HepG2 (cell line): ENCODE measurements around the gene PCYT2. TPM values are rescaled to one million over a fixed set of nuclear protein-coding genes. Genes with fewer than 3 reads are reported as not detected.

ENCODE experiments used
- HMGXB3 ChIP-seq: sonication (generic); formaldehyde crosslinking; IDR thresholded peaks from 2 replicates; pipeline ENCODE4 v1.4.0; 2020; ENCODE audit warnings: missing genetic modification reagents, borderline replicate concordance
- PLSCR1 ChIP-seq: sonication (generic); formaldehyde crosslinking; IDR thresholded peaks from 2 replicates; pipeline ENCODE4 v1.5.0; 2020; ENCODE audit warnings: missing genetic modification reagents, mild to moderate bottlenecking, borderline replicate concordance
- ZBTB49 ChIP-seq: sonication (generic); formaldehyde crosslinking; IDR thresholded peaks from 2 replicates; pipeline ENCODE4 v1.4.0; 2020; ENCODE audit warnings: missing genetic modification reagents, borderline replicate concordance
- ZNF264 ChIP-seq: sonication (generic); formaldehyde crosslinking; IDR thresholded peaks from 2 replicates; pipeline ENCODE4 v1.4.0; 2020; ENCODE audit warnings: missing genetic modification reagents
- ZNF30 ChIP-seq: sonication (generic); formaldehyde crosslinking; IDR thresholded peaks from 2 replicates; pipeline ENCODE4 v1.5.0; 2020; ENCODE audit warnings: mild to moderate bottlenecking, missing genetic modification reagents
- ZNF550 ChIP-seq: sonication (generic); formaldehyde crosslinking; IDR thresholded peaks from 2 replicates; pipeline ENCODE4 v1.4.0; 2020; ENCODE audit warnings: mild to moderate bottlenecking, missing genetic modification reagents, borderline replicate concordance
- polyA plus RNA-seq, 8 experiments: library from polyadenylated mRNA; depleted of rRNA in 3 of 8; stranded (reverse) in 7 of 8; unstranded in 1 of 8; fragments of >200 nt; fragmentation: Illumina TruSeq in 4 of 8; extraction: Trizol in 4 of 8; gene quantifications; 2 replicates each; pipeline versions ENCODE4 v1.2.1 to v1.2.3, GENCODE V29; 2011 to 2016; ENCODE audit warnings: low read depth in 4 of 8, missing spikeins in 1 of 8, mixed read lengths in 1 of 8; ENCODE audit not compliant: insufficient read depth in 1 of 8
- total RNA-seq, 5 experiments: library from RNA; depleted of rRNA; stranded (reverse); fragments of >200 nt; fragmentation: Illumina TruSeq; extraction: Trizol; gene quantifications; 2 replicates each; pipeline ENCODE4 v1.2.3, GENCODE V29; 2016; ENCODE audit warnings: low read depth in 1 of 5
- TF ChIP-seq, protein P1 (sequence below): sonication (generic); formaldehyde crosslinking; IDR thresholded peaks from 2 replicates; pipeline ENCODE4 v1.5.0; 2020; ENCODE audit warnings: mild to moderate bottlenecking, missing genetic modification reagents, moderate library complexity
- TF ChIP-seq, protein P2 (sequence below): sonication (generic); formaldehyde crosslinking; IDR thresholded peaks from one replicate; pipeline ENCODE4 v1.5.1; 2020; ENCODE audit warnings: mild to moderate bottlenecking, missing genetic modification reagents; ENCODE audit errors: not compliant biosample characterization

PCYT2 gene
- total and polyA plus RNA-seq, 2 of the 13 experiments (the other 11 are each of a cell fraction or from before 2014, with no cell fraction given), result 147 to 297 TPM

- TF ChIP-seq, protein P1, sequence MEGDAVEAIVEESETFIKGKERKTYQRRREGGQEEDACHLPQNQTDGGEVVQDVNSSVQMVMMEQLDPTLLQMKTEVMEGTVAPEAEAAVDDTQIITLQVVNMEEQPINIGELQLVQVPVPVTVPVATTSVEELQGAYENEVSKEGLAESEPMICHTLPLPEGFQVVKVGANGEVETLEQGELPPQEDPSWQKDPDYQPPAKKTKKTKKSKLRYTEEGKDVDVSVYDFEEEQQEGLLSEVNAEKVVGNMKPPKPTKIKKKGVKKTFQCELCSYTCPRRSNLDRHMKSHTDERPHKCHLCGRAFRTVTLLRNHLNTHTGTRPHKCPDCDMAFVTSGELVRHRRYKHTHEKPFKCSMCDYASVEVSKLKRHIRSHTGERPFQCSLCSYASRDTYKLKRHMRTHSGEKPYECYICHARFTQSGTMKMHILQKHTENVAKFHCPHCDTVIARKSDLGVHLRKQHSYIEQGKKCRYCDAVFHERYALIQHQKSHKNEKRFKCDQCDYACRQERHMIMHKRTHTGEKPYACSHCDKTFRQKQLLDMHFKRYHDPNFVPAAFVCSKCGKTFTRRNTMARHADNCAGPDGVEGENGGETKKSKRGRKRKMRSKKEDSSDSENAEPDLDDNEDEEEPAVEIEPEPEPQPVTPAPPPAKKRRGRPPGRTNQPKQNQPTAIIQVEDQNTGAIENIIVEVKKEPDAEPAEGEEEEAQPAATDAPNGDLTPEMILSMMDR (CRISPR knock-in tag), result peak; percentile 88
- TF ChIP-seq ZNF264 (peak; percentile 46; the same call in 1 of the 2 replicates), ZNF550 (no peak), PLSCR1 (CRISPR knock-in tag) (no peak), ZNF30 (CRISPR knock-in tag) (no peak), ZBTB49 (CRISPR knock-in tag) (no peak), HMGXB3 (CRISPR knock-in tag) (no peak)
- TF ChIP-seq, protein P2, sequence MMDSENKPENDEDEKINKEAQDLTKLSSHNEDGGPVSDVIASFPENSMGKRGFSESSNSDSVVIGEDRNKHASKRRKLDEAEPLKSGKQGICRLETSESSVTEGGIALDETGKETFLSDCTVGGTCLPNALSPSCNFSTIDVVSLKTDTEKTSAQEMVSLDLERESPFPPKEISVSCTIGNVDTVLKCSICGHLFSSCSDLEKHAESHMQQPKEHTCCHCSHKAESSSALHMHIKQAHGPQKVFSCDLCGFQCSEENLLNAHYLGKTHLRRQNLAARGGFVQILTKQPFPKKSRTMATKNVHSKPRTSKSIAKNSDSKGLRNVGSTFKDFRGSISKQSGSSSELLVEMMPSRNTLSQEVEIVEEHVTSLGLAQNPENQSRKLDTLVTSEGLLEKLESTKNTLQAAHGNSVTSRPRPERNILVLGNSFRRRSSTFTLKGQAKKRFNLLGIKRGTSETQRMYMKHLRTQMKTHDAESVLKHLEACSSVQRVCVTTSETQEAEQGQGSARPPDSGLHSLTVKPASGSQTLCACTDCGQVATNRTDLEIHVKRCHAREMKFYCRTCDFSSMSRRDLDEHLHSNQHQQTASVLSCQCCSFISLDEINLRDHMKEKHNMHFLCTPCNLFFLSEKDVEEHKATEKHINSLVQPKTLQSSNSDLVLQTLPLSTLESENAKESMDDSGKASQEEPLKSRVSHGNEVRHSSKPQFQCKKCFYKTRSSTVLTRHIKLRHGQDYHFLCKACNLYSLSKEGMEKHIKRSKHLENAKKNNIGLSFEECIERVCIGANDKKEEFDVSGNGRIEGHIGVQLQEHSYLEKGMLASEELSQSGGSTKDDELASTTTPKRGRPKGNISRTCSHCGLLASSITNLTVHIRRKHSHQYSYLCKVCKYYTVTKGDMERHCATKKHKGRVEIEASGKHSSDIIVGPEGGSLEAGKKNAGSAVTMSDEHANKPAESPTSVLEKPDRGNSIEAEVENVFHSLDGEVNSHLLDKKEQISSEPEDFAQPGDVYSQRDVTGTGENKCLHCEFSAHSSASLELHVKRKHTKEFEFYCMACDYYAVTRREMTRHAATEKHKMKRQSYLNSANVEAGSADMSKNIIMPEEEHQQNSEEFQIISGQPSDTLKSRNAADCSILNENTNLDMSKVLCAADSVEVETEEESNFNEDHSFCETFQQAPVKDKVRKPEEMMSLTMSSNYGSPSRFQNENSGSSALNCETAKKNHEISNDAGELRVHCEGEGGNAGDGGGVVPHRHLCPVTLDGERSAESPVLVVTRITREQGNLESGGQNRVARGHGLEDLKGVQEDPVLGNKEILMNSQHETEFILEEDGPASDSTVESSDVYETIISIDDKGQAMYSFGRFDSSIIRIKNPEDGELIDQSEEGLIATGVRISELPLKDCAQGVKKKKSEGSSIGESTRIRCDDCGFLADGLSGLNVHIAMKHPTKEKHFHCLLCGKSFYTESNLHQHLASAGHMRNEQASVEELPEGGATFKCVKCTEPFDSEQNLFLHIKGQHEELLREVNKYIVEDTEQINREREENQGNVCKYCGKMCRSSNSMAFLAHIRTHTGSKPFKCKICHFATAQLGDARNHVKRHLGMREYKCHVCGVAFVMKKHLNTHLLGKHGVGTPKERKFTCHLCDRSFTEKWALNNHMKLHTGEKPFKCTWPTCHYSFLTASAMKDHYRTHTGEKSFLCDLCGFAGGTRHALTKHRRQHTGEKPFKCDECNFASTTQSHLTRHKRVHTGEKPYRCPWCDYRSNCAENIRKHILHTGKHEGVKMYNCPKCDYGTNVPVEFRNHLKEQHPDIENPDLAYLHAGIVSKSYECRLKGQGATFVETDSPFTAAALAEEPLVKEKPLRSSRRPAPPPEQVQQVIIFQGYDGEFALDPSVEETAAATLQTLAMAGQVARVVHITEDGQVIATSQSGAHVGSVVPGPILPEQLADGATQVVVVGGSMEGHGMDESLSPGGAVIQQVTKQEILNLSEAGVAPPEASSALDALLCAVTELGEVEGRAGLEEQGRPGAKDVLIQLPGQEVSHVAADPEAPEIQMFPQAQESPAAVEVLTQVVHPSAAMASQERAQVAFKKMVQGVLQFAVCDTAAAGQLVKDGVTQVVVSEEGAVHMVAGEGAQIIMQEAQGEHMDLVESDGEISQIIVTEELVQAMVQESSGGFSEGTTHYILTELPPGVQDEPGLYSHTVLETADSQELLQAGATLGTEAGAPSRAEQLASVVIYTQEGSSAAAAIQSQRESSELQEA (CRISPR knock-in tag), result no peak
Observed at GRCh38 chr17:81869221-81870130, 41.7 kb downstream of the PCYT2 start (continued).
